ENCODE results near the gene XKR7.

The XKR7 gene

DNA sequence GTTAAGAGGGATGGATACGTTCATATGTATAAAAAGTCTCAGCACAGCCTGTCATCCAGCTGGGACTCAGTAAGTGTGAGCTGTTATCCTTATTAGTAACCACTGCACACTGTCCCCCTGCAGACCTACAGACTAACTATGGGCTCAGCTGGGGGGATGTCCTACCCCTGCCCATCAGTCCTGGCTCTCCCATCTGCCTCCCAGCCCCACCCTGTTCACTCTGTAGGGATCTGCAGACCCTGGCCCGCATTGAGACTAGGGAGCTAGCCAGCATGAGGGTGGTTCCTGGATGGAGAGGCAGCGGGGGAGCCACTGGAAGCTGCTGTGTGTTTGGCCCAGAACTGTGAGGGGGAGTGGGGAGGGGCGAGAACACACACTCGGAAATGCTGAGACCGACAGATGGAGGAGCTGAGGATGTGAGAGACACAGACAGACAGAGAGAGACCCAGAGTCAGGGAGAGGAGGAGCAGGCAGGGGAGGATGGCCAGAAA, 17.1 kb downstream of the XKR7 start:
- DNase-seq = no peak

DNA sequence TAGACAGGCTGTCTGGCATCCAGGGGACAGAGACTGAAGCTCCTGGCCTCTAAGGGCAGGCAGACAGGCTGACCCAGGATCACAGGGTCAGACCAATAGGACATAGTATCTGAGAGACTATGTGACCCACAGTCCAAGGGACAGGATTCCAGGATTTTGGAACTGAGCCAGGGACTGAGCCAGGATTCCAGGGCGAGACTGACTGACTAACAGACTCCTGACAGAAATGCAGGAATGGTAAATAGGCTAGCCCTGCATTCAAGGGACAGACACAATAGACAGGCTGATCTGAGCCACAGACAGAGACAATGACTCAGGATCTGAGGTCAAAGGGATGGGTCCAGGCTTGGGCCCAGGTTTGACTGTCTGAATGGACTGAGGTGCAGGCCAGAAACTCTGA, 19.8 kb downstream of the XKR7 start:
- DNase-seq = no peak

DNA sequence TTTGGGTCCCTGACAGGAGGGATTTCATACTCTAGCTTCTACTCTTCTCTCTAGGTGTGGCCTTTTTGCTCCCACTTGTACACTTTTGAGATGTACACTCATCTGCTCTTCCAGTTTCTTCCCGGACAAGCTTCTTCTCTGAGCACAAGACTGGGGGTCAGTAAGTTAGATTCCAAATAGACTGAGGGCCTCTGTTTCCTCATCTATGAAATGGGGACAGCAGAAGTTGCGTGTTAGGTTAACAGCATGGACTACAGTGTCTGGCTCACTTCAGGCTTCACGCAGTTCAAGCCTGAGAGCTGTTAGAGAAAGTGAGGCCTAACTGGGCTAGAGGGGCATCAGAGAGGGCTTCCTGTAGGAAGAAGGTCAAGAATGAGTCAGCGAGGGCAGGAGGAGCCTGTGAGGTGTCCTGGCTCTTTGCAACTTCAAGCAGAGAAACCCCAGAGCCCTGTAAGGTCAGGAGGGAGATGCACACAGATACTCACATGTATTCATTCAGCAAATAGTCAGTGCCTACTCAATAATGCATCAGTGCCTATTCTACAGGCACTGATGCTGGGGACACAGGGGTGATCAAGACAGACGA, 20.6 kb downstream of the XKR7 start:
- DNase-seq = no peak

DNA sequence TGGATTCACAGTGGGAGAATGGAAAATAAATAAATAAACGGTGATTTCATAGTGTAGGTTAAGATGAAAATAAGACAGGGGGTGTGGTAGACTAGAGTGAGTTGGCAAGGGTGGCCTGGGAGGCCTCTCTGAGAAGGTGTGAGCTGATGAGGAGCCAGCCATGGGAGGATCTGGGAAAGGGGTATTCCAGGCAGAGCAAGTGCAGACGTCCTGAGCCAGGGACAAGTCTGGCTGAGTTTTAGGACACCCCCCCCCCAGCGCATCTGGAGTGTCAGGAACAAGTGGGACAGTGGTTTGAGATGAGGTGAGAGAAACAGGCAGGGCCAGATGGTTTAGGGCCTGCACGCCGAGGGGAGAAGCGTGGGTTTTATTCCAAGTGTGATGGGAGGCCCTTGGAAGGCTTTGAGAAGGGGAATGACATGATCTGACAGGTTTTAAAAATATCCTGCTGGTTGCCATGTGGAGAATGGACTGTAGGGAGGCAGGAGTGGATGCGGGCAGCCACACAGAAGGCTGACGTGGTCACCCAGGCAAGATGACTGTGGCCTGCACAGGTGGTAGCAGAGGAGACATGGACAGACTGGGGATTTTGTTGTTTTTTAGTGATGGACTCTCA, 21.2 kb downstream of the XKR7 start:
- no peak for DNase-seq

DNA sequence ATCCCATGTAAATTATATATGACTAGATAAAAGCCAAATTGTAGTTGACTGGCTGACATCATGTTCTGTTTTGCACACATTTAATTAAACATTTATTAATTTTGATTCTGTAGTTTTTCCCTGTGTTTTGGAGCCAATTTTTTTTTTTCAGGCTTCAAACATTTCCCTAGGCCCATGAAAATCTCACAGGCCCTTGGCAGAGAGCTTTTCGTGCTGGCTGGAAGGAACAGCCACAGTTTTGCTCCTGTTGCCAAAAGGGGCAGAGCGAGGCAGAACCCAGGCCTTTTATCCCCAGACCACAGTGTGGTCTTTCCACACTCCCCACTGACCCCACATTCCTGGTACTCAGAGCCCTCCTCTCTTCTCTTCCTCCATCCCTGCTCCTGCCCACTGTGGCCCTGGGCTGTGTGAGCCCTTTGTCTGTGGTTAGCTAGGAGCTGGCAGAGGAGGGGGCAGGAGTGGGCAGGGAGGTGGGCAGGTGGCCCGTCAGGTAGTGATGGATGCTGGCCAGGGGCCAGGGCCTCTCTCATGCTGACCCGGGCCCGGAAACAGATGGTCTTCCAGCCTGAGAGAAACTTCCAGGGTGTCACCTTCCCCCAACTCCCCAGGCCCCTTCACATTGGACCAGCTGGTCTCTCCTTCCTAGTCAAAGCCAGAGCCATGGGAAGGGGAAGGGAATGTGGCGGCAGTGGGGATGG, 22.8 kb downstream of the XKR7 start:
- DNase-seq = no peak

DNA sequence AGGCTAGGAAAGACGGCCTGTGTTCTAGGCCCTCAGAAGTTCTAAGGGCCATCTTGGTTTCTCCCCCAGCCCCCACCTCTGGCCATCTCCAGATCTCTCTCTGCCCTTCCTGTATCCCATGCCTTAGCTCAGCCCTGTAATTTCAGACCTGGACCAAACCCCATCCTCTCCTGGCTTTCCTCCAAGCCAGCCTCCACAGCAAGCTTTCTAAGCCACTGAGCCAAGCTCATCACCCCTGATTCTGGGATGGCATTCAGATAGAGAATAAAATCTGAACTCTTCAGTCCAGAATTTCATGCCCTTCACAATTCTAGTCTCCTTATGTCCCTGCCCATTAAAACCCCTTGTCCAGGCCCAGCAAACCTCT, 23.4 kb downstream of the XKR7 start:
- DNase-seq = no peak

DNA sequence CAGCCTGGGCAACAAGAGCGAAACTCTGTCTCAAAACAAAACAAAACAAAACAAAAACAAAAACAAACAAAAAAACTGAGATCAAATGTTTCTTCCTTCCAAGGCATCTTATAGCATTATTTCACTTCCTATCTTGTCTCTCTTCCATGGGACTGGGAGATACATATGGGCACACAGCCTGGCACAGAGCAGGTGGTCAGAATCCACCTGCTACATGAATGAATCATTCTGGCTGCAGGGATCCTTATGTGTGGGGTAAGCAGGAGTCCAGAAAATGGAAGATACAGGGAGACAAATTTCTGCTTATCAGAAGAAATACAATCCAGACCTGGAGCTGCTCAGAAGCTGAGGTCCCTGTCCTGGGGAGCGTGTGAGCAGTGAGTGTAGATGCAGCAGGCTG, 24.1 kb downstream of the XKR7 start:
- no peak for DNase-seq

DNA sequence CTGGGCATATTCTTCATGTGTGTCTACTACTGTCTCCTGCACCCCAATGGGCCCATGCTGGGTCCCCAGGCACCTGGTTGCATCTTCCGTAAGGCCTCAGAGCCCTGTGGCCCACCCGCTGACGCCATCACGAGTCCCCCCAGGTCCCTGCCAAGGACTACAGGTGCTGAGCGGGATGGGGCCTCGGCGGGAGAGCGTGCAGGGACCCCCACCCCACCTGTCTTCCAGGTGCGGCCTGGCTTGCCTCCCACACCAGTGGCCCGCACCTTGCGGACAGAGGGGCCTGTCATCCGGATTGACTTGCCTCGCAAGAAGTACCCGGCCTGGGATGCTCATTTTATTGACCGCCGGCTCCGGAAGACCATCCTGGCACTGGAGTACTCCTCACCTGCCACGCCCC, 29.0 kb downstream of the XKR7 start:
- DNase-seq = no peak

DNA sequence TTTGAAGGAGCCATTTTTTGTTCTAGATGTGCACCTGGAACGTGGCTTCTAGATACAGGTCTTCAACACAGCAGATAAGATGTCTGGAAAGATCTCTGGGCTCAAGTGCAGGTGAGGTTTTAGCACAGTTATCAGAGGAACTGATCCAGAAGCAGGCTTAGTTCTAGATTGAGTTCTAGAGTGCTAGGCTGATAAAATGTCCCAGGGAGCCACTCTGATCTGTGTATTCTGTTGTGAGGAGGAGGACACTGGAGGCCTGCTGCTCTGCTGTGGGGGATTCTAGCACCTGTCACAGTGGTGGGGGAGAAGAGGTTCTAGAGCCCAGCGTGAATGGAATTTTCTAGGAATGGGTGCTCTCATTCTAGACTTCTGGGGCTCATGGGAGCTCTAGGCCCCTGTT, 30.3 kb downstream of the XKR7 start:
- DNase-seq = no peak

DNA sequence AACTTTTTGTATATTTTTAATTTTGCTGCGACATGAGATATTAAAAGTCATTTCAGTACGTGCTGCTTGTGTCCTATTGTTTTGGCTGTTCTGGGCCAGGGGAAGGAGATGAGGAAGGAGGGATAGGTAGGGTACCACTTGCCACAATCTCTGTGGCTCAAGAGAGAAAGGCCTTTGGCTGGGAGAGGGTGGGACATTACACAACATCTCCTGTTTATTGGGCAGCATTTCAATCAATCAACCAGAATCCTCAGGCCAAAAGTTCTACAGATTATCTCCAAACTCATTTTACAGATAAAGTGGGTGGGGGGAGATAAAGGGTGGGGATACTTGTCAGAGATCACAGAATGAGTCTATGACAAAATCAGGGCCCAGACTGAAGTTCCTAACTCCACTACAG, 35.4 kb downstream of the XKR7 start:
- DNase-seq = no peak

DNA sequence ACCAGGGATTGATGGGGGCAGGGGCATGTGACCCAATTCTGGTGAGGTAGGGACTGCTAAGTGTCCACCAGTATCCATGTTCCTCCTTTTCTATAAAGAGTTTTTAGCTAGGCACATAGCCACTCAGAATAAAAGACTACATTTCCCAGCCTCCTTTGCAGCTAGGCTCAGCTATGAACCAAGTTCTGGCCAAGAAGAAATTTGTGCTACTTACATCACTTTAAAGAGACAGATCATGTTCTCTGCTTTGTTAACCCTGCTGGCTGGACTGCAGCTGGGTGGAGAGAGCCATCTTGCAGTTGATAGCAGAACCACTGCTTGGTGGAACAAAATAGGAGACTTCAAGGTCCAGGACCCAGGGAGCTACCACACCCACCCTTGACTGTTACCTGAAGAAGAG, 37.0 kb downstream of the XKR7 start:
- no peak for DNase-seq

DNA sequence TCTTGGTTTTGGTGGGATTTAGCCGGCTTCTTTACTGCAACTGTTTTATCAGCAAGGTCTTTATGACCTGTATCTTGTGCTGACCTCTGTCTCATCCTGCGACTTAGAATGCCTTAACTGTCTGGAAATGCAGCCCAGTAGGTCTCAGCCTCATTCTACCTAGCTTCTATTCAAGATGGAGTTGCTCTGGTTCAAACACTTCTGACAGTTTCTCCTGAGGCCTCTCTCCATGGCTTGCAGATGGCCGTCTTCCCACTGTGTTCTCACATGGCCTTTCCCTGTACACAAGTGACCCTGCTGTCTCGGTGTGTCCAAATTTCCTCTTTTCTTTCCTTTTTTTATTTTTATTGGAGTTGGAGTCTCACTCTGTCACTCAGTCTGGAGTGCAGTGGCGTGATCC, 38.1 kb downstream of the XKR7 start:
- no peak for DNase-seq

DNA sequence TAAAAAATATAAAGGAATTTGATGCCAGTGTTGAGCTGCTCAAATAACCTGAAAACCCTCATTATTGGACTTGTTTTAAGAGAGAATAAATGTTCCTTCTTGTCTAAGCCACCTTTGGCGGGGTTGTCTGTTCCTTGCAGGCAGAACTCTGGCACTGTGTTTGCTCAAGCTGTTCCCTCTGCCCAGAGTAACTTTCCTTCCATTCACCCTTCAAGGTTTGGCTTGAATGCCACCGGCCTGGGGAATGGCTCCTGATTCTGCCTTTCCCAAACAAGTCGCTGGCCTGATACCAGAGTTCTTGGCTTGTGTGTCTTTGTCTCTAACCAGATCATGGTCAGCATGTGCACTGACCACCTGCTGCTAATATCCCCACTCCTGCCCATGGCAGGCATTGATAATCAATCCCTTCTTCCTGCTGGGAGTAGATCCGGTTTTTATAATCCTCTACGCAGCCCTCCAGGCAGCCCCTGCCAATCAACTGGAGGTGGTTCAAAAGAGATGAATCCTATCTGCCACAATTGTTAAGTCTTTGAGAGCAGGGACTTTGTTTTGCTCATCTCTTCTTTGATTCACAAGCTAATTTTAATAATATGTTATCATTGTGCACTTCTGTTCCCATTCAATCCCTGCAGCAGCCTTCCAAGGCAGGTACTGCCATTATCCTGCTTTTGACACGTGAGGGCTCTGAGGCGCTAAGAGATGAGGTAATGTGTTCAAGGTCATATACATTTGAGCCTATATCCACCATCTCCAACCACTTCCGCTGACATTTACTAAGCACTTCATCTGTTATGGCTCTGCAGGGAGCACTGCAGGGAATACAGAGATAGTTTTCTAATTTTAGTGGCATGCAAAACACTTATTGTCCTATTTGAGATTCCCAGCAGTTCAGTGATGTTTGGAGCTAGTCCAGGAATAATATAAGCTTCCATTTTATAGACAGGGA, 39.2 kb downstream of the XKR7 start:
- no peak for DNase-seq

DNA sequence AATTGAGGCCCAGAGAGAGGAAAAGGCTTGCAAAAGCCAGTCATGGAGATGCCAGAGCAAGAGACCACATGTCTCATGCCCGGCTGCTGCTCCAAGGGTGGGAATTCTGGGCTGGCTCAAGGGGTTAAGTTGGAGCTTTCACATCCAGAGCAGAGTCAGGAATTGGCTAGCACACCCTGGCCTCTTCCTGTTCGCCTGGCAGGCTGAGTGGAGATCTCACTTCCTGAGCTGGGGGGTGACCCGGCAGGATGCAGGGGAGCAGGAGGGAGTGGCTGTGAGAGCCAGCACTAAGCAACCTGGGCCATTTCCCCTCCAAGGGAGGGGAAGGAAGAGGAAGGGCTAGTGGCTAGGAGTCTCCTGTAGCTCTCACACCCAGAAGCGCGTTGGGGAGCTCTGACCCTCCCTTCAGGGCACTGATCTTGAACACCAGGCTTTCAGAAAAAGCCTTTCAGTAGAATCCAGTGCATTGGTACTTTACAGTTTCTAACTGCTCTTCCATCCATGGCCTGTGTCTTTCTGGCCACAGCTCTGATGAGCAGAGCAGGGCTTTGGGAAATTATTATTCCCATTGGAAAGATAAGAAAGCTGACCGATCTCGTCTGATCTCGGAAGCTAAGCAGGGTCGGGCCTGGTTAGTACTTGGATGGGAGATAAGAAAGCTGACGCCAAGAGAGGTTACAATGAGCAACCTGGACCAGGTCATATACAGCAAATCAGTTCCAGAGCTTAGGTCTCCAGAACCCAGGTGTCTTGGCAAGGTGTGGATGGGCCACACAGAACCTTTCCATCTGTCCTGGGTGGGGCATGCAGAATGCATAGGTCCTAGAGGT, 40.1 kb downstream of the XKR7 start:
- no peak for DNase-seq

DNA sequence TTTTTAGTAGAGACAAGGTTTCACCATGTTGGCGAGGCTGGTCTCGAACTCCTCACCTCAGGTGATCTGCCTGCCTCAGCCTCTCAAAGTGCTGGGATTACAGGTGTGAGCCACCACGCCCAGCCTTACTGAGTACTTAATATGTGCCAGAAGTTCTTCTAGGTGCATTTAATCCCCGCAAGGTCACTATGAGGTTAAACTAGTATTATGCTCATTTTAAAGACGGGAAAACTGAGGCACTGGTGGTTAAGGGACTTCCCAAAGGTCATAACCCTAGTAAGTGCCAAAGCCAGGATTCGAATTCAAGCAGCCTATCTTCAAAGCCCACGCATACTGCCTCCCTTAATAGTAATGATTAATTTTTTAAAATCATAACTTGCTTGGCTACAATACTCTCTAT, 41.6 kb downstream of the XKR7 start:
- DNase-seq = no peak

DNA sequence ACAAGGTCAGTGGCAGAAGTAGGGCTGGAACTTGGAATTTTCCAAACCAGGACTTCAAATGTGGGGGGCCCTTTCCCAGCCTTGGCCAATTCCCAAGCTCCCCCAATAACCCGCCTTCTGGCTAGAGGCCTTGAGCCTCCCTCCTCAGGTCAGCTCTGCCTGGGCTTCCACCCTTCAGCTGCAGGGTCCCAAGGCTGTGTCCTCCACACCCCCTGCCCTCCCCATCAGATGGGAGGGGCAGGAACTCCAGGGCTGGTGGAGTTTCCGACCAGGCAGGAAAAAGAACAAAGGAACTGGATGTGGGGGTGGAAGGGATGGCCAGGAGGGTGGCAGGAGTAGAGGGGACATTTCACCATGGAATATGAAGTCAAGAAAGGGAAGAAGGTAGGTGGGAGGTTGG, 42.1 kb downstream of the XKR7 start, which contains the start of gene CCM2L:
Gene CCM2L, plus strand, starts transcription at position 338 of the 400 bp plus-strand sequence. Its CDS starts 17 bp downstream, at position 355.
- no peak for DNase-seq

DNA sequence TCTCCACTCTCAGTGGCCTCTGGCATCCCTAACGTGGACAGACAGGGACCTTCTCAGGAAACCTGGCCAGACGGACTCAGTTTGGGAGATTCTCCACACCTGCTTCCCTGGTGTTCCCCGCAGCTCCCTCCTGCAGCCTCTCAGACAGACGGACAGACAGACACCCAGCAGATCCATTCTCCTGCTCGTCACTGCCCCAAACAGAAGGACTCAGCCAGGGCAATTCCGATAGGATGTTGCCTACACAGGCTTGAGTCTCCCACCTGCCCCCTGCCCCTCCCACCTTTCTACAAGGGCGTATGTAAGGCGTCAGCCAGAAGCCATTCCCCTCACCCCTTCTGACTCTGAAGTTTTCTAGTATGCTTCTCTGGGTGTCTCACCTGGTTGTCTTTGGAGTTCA, 42.7 kb downstream of the XKR7 start:
- DNase-seq = no peak

DNA sequence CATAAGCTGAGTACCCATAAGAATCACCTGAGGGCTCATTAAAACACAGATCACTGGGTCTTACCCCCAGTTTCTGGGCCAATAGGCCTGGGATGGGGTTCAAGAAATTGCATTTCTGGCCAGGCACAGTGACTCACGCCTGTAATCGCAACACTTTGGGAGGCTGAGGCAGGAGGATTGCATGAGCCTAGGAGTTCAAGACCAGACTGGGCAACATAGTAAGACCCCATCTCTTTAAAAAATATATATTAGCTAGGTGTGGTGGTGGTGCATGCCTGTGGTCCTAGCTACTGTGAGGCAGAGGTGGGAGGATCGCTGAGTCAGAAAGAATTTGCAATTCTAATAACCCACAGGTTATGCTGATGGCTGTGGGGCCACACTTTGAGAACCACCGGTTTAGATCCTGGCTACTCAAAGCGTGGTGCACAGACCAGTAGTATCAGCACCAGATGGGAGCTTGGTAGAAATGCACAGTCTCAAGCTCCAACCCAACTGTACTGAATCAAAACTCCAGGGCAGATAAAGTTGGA, 44.3 kb downstream of the XKR7 start:
- no peak for DNase-seq

DNA sequence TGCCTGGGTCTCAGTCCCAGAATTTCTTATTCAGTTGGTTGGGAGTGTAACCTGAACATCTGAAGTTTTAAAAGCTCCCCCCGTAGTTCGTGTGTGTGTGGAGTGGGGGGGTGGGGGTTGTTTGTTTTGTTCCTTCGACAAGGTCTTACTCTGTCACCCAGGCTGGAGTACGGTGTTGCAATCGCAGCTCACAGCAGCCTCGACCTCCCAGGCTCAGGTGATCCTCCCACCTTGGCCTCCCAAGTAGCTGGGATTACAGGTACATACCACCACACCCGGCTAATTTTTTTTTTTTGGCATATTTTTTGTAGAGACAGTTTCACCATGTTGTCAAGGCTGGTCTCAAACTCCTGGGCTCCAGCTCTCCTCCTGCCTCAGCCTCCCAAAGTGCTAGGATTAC, 45.4 kb downstream of the XKR7 start:
- DNase-seq = no peak

DNA sequence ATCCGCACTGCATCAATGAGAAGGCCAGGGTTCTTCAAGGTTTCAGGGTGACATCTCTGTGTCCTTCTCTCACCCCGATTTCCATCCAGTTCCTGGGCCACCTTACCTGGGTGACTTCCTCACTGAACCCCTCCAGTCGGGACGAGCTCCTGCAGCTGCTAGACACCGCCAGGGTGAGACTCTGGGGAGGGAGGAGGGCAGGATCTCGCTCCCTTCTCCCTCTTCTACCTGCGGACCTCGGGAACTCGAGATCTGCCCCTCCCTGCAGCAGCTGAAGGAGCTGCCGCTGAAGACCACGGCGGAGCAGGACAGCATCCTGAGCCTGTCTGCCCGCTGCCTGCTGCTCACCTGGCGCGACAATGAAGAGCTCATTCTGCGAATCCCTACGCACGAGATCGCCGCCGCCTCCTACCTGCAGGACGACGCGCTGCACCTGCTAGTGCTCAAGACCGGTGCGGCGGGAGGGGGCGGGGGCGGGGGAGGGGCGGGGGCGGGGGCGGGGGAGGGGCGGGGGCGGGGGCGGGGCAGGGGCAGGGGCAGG, 49.8 kb downstream of the XKR7 start:
- DNase-seq = peak; percentile 67

DNA sequence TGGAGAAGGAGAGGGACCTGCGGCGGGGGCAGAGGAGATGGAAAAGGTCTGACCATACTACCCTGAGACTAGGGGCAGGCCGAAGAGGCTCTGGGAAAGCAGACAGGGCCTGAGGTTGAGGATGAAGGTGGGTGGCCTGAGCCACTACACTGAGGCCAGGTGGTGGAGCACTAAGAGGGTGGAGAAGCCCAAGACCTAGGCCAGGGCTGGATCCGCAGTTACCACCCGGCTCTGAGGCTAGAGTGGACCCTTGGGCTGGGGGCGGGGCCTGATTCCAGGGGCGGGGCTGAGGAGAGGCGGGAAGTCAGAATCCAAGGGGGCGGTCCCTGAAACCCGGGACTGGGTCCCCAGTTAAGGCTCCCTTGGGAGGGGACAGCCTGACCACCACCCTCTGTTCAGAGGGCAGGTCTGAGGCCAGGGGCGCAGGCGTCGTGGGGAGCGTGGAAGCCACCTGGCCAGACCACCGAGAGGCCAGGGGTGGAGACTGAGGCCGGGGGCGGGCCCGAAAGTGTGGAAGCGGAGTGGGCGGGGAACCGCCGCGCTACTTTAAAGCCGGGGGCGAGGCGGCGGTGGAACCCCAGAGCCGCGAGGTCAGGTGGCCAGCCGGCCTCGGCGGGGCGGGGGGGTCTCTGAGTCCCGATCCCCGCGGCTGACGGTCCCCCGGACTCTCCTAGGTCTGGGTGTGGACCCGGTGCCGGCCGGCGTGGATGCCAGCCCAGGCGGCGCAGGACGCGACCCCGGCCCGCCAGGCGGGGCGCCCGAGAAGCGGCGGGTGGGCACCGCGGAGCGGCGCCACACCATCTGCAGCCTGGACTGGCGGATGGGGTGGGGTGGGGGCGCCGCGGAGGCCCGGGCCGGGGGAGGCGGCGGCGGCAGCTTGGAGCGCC, 50.6 kb downstream of the XKR7 start:
- peak; percentile 21 for DNase-seq

Data from CD4-positive, alpha-beta T cell treated with Interleukin-15 for 1 hour (primary cell).